OCI-LY7 (cell line): ENCODE measurements around the gene FAM193A.

Experiments used
- CTCF ChIP-seq: fragments of 200-600 bp; sonication (generic); conservative IDR thresholded peaks from 2 replicates; pipeline ENCODE4 v1.5.1; 2014; ENCODE audit warnings: mild to moderate bottlenecking, antibody characterized with exemption, low read length, moderate library complexity, mixed read lengths
- EZH2phosphoT487 ChIP-seq: fragments of 200-600 bp; sonication (generic); IDR thresholded peaks from 2 replicates; pipeline ENCODE4 v1.6.1; 2018; ENCODE audit warnings: low read depth, borderline replicate concordance, mild to moderate bottlenecking, mixed run types, antibody characterized with exemption, low read length, moderate library complexity, mixed read lengths

- TF ChIP-seq CTCF (no peak), EZH2phosphoT487 (no peak)
Measured at GRCh38 chr4:2754848-2755819, 218.7 kb downstream of the FAM193A start.
